Measurements from ENCODE around the gene PITPNC1. TPM values are rescaled to one million over a fixed set of nuclear protein-coding genes. Genes with fewer than 3 reads are reported as not detected.

PITPNC1 gene
- total and polyA plus RNA-seq, 2 of the 13 experiments (the other 11 are each of a cell fraction or from before 2014, with no cell fraction given): 4.1 to 5.7 TPM

- TF ChIP-seq STAT6 (CRISPR knock-in tag; IDR thresholded peaks at IDR 0.05; ENCODE audit: borderline replicate concordance) (peak; percentile 99; the same call in 1 of the 2 replicates), ZNF792 (CRISPR knock-in tag; IDR thresholded peaks at IDR 0.05) (peak; percentile 93), SRSF9 (IDR thresholded peaks at IDR 0.05; ENCODE audit: borderline replicate concordance, insufficient read depth, low read depth, low read length, poor library complexity, severe bottlenecking) (no peak), ZNF232 (CRISPR knock-in tag; IDR thresholded peaks at IDR 0.05; ENCODE audit: borderline replicate concordance) (peak; percentile 97; the same call in 1 of the 2 replicates), ZEB1 (IDR thresholded peaks at IDR 0.05; ENCODE audit: insufficient replicate concordance, low read depth) (peak; percentile 42), SMC3 (IDR thresholded peaks at IDR 0.05; ENCODE audit: low read length) (peak; percentile 68; the same call in 1 of the 2 replicates), ZNF335 (CRISPR knock-in tag; IDR thresholded peaks at IDR 0.05) (peak; percentile 92), ZNF101 (CRISPR knock-in tag; IDR thresholded peaks at IDR 0.05; ENCODE audit: borderline replicate concordance, low read depth) (no peak; the same call in 1 of the 2 replicates), SETDB1 (CRISPR knock-in tag; IDR thresholded peaks at IDR 0.05; ENCODE audit: borderline replicate concordance) (0 out of 2 replicates have a peak, but pooled peaks have one; percentile 44), ZNF761 (CRISPR knock-in tag; conservative IDR thresholded peaks at IDR 0.05) (peak; percentile 93), ZNF446 (CRISPR knock-in tag; IDR thresholded peaks at IDR 0.05) (0 out of 2 replicates have a peak, but pooled peaks have one; percentile 51), NR2C2 (CRISPR knock-in tag; IDR thresholded peaks at IDR 0.05; ENCODE audit: borderline replicate concordance) (peak; percentile 92), ZNF160 (CRISPR knock-in tag; IDR thresholded peaks at IDR 0.05) (peak; percentile 93; the same call in 1 of the 2 replicates), NCOA2 (CRISPR knock-in tag; IDR thresholded peaks at IDR 0.05) (peak; percentile 80), ZNF274 (CRISPR knock-in tag; IDR thresholded peaks at IDR 0.05) (peak; percentile 97), HOMEZ (CRISPR knock-in tag; IDR thresholded peaks at IDR 0.05; ENCODE audit: low read depth) (peak; percentile 96), TFE3 (CRISPR knock-in tag; IDR thresholded peaks at IDR 0.05) (peak; percentile 68; the same call in 1 of the 2 replicates), ZMAT3 (CRISPR knock-in tag; conservative IDR thresholded peaks at IDR 0.05) (peak; percentile 80), DR1 (CRISPR knock-in tag; IDR thresholded peaks at IDR 0.05) (peak; percentile 99), ZNF784 (CRISPR knock-in tag; IDR thresholded peaks at IDR 0.05; ENCODE audit: borderline replicate concordance) (peak; percentile 87), ZNF775 (CRISPR knock-in tag; IDR thresholded peaks at IDR 0.05; ENCODE audit: borderline replicate concordance) (no peak), SP1 (IDR thresholded peaks at IDR 0.05) (0 out of 2 replicates have a peak, but pooled peaks have one; percentile 57), SP1 (CRISPR knock-in tag; IDR thresholded peaks at IDR 0.05) (peak; percentile 92), NPAS2 (CRISPR knock-in tag; IDR thresholded peaks at IDR 0.05; ENCODE audit: borderline replicate concordance) (no peak)
Measured at GRCh38 chr17:67717624-67718324, 340.7 kb downstream of the PITPNC1 start, which contains the start of gene NOL11 (continued).
